Measurements from ENCODE around the gene TBL1X. TPM values are rescaled to one million over a fixed set of nuclear protein-coding genes. Genes with fewer than 3 reads are reported as not detected.
"Not testable (repeated sequence)": the region's sequence is repeated elsewhere in the genome, so short reads cannot be mapped to it uniquely, and the experiment has no call there.

TBL1X gene
- total and polyA plus RNA-seq, 2 donors (not counting 3 experiments of a cell fraction or from before 2014, with no cell fraction given) = 8.7 to 25.3 TPM

GRCh38 chrX:9473708-9474107 lies 8.8 kb downstream of the TBL1X start:
- H3K9me1 ChIP-seq (replicated peaks; ENCODE audit: control insufficient read depth, extremely low read depth, insufficient read depth, low read length) = no peaks in the 10 kb centered on the region
- no peak overlapping the region for H3K4me3 ChIP-seq (replicated peaks in 1 of 3; ENCODE audit: insufficient read depth in 1 of 3, low read depth in 1 of 3, low read length in 3 of 3)
- no TSS peak for BruUV-seq (replicated peaks)
- FAIRE-seq (no peak), DNase-seq (ENCODE audit: low read depth, low spot score) (no peak)
- ChIA-PET CTCF (no interaction called here), POLR2A (no interaction called here)
- intact Hi-C loops (cut with micrococcal nuclease) = no loop called here
- TF ChIP-seq FOS (IDR thresholded peaks at IDR 0.05; ENCODE audit: borderline replicate concordance, insufficient read depth, low read length) = no peak
- no peak for TF ChIP-seq GATA2 (IDR thresholded peaks at IDR 0.05; ENCODE audit: insufficient read depth, insufficient read length, low read depth, low read length)
- TF ChIP-seq MYC (IDR thresholded peaks at IDR 0.05; ENCODE audit: low read depth, low read length) = no peak
- H3K4me2 ChIP-seq (ENCODE audit: insufficient read depth, low read length) = no peak overlapping the region
- no peaks in the 10 kb centered on the region for H3K9me3 ChIP-seq (replicated peaks; ENCODE audit: control insufficient read depth, insufficient read depth, low read length)
- no peak overlapping the region for H3K9ac ChIP-seq (replicated peaks; ENCODE audit: extremely low read depth, insufficient read depth, low read length)
- dilution Hi-C loops (cut with MboI; ENCODE audit: extremely low pct_ligation_motif_present, low sequenced_read_pairs) = no loop called here
- H4K20me1 ChIP-seq (replicated peaks; ENCODE audit: control insufficient read depth, extremely low read depth, insufficient read depth, low read length) = no peaks in the 10 kb centered on the region
- no peaks in the 10 kb centered on the region for H3K27me3 ChIP-seq (ENCODE audit: control insufficient read depth in 2 of 2, insufficient read depth in 2 of 2, low read length in 2 of 2)
- H2AFZ ChIP-seq (ENCODE audit: low read depth, low read length) = no peak overlapping the region
- no peaks in the 10 kb centered on the region for H3K4me1 ChIP-seq (ENCODE audit: control insufficient read depth, extremely low read depth, insufficient read depth, low read length)
- H3K27ac ChIP-seq (ENCODE audit: insufficient read depth, low read depth, low read length) = no peak overlapping the region
- H3K79me2 ChIP-seq (ENCODE audit: control insufficient read depth, insufficient read depth, low read length) = peaks cover 42% of the 10 kb centered on the region
- H3K36me3 ChIP-seq (ENCODE audit: control insufficient read depth in 2 of 2, extremely low read depth in 1 of 2, insufficient read depth in 2 of 2, low read length in 2 of 2) = no peaks in the 10 kb centered on the region

- H3K27me3 ChIP-seq (ENCODE audit: control insufficient read depth in 2 of 2, insufficient read depth in 2 of 2, low read length in 2 of 2); H3K4me3 ChIP-seq (replicated peaks in 1 of 3; ENCODE audit: insufficient read depth in 1 of 3, low read depth in 1 of 3, low read length in 3 of 3); H2AFZ ChIP-seq (ENCODE audit: low read depth, low read length); DNase-seq (ENCODE audit: low read depth, low spot score); FAIRE-seq; H3K4me1 ChIP-seq (ENCODE audit: control insufficient read depth, extremely low read depth, insufficient read depth, low read length); POLR2A ChIA-PET; H3K9me3 ChIP-seq (replicated peaks; ENCODE audit: control insufficient read depth, insufficient read depth, low read length); H3K9ac ChIP-seq (replicated peaks; ENCODE audit: extremely low read depth, insufficient read depth, low read length); H3K4me2 ChIP-seq (ENCODE audit: insufficient read depth, low read length); H3K27ac ChIP-seq (ENCODE audit: insufficient read depth, low read depth, low read length); CTCF ChIA-PET; H3K36me3 ChIP-seq (ENCODE audit: control insufficient read depth in 2 of 2, extremely low read depth in 1 of 2, insufficient read depth in 2 of 2, low read length in 2 of 2); BruUV-seq (replicated peaks); H4K20me1 ChIP-seq (replicated peaks; ENCODE audit: control insufficient read depth, extremely low read depth, insufficient read depth, low read length); dilution Hi-C loops (cut with MboI; ENCODE audit: extremely low pct_ligation_motif_present, low sequenced_read_pairs); H3K9me1 ChIP-seq (replicated peaks; ENCODE audit: control insufficient read depth, extremely low read depth, insufficient read depth, low read length); intact Hi-C loops (cut with micrococcal nuclease): not testable (repeated sequence)
- peaks cover 32% of the 10 kb centered on the region for H3K79me2 ChIP-seq (ENCODE audit: control insufficient read depth, insufficient read depth, low read length)
These were observed 10.6 kb downstream of the TBL1X start for GRCh38 chrX:9475417-9475816.

Measured in endothelial cell of umbilical vein (primary cell).